COLO668 (cell line): ENCODE measurements around the gene RPS2.
A peak's percentile ranks its signal among the peaks of the same experiment; 100 is the strongest.
"Not testable (repeated sequence)": the region's sequence is repeated elsewhere in the genome, so short reads cannot be mapped to it uniquely, and the experiment has no call there.

ENCODE experiments used
- DNase-seq: peaks from one replicate; lab custom pipeline; 2025; ENCODE audit not compliant: unreplicated experiment; lab: John Stamatoyannopoulos, UW

RPS2 gene

GRCh38 chr16:1920727-1921171 lies 43.9 kb downstream of the RPS2 start:
- peak; percentile 30 for DNase-seq

- DNase-seq: not testable (repeated sequence)
Measured at GRCh38 chr16:1920122-1920521, 44.5 kb downstream of the RPS2 start.

- peak; percentile 37 for DNase-seq
Measured at GRCh38 chr16:1919327-1919998, 45.2 kb downstream of the RPS2 start.

GRCh38 chr16:1918351-1919326 lies 46.0 kb downstream of the RPS2 start, which contains the start of gene HS3ST6:
Gene HS3ST6 (minus strand): TSS chr16:1918415. CDS start chr16:1918323, 92 bp downstream.
- DNase-seq: no peak

- DNase-seq: peak; percentile 22
Measured at GRCh38 chr16:1917665-1918350, 46.8 kb downstream of the RPS2 start.

- DNase-seq: peak; percentile 31
Measured at GRCh38 chr16:1917056-1917664, 47.5 kb downstream of the RPS2 start.

- no peak for DNase-seq
Measured at GRCh38 chr16:1916640-1916990, 48.0 kb downstream of the RPS2 start.

GRCh38 chr16:1915732-1916639 lies 48.6 kb downstream of the RPS2 start:
- DNase-seq: no peak

- no peak for DNase-seq
Measured at GRCh38 chr16:1914988-1915387, 49.6 kb downstream of the RPS2 start.

- peak; percentile 39 for DNase-seq
Measured at GRCh38 chr16:1914084-1914608, 50.5 kb downstream of the RPS2 start.

GRCh38 chr16:1913327-1914083 lies 51.1 kb downstream of the RPS2 start:
- DNase-seq: peak; percentile 92

GRCh38 chr16:1912215-1912543 lies 52.4 kb downstream of the RPS2 start:
- DNase-seq: no peak
